ENCODE results near the gene HTR1B.

The HTR1B gene

GRCh38 chr6:77492530-77492929, 29.2 kb upstream of the HTR1B start:
- H4K91ac ChIP-seq (ENCODE audit: low read length) = no peak overlapping the region
- H3K4me3 ChIP-seq (ENCODE audit: insufficient read depth in 1 of 2, low read depth in 1 of 2, low read length in 2 of 2) = no peak overlapping the region
- H3K4me1 ChIP-seq (ENCODE audit: control insufficient read depth, insufficient read depth, low read depth, low read length) = no peaks in the 10 kb centered on the region
- no peak overlapping the region for H3K14ac ChIP-seq (ENCODE audit: low read length in 2 of 2)
- H2BK15ac ChIP-seq (ENCODE audit: low read depth, poor library complexity, severe bottlenecking) = no peak overlapping the region
- H2AFZ ChIP-seq (ENCODE audit: low read depth, low read length) = no peak overlapping the region
- 62% methylated on average over 1 of the region's 2 CpGs for WGBS
- no peak overlapping the region for H2BK5ac ChIP-seq (ENCODE audit: low read depth, low read length, poor library complexity, severe bottlenecking)
- no peak overlapping the region for H3K4ac ChIP-seq (ENCODE audit: low read depth in 1 of 2, low read length in 2 of 2)
- no peak overlapping the region for H2AK5ac ChIP-seq (ENCODE audit: low read length, severe bottlenecking)
- H3K27ac ChIP-seq (ENCODE audit: low read length, poor library complexity, severe bottlenecking) = no peak overlapping the region
- no peak overlapping the region for H2BK120ac ChIP-seq (ENCODE audit: low read depth, low read length)
- no peak overlapping the region for H4K8ac ChIP-seq (ENCODE audit: low read length)
- no peak overlapping the region for H3K23ac ChIP-seq (ENCODE audit: low read length in 2 of 2)
- H3K4me2 ChIP-seq (ENCODE audit: low read length, poor library complexity, severe bottlenecking) = no peak overlapping the region
- H2BK12ac ChIP-seq (ENCODE audit: low read length in 2 of 2) = no peak overlapping the region
- no peaks in the 10 kb centered on the region for H3K27me3 ChIP-seq (ENCODE audit: control insufficient read depth in 1 of 2, insufficient read depth in 1 of 2, low read length in 2 of 2)
- no peak overlapping the region for H3K9ac ChIP-seq (ENCODE audit: low read length)
- H3K36me3 ChIP-seq (ENCODE audit: control insufficient read depth in 1 of 2, insufficient read depth in 2 of 2, low read depth in 1 of 2, low read length in 2 of 2) = no peaks in the 10 kb centered on the region
- H3K79me1 ChIP-seq (replicated peaks; ENCODE audit: low read length, poor library complexity, severe bottlenecking) = no peaks in the 10 kb centered on the region
- no peak for DNase-seq
- no peak overlapping the region for H3K18ac ChIP-seq (ENCODE audit: low read depth in 1 of 2, low read length in 2 of 2)
- no peaks in the 10 kb centered on the region for H3K9me3 ChIP-seq (ENCODE audit: control insufficient read depth, low read length)

DNA sequence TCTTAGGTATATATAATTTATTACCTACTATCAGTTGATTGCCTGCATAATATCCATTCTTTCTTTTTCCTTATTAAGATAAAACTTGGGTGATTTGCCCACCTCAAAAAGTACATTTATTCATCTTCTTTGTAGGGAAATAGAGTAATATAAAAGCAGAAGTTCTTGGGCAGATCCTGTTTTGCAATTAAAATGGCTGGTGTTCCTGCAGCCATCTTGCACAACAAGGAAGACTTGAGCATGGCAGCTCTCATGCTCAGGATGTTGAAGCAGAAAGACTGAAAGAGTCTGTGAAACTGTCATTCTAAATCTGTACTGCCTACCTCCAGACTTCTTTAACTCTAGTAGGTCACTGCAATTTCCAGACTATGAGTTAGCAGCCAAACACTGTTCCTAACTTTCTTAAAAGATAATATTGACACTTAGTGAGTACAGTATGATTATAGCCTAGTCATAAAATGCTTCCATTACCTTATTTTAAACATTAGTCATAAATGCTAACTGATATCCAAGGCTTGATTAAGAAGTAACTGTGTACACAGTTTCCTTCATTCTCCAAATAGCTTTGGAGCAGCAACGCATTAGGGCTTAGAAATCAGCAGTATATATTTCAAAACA, 24.6 kb upstream of the HTR1B start:
- no peak overlapping the region for H3K4me3 ChIP-seq (ENCODE audit: insufficient read depth in 1 of 2, low read depth in 1 of 2, low read length in 2 of 2)
- H4K8ac ChIP-seq (ENCODE audit: low read length) = no peak overlapping the region
- H3K4me2 ChIP-seq (ENCODE audit: low read length, poor library complexity, severe bottlenecking) = no peak overlapping the region
- H3K14ac ChIP-seq (ENCODE audit: low read length in 2 of 2) = no peak overlapping the region
- no peak overlapping the region for H3K9ac ChIP-seq (ENCODE audit: low read length)
- no peak overlapping the region for H2BK5ac ChIP-seq (ENCODE audit: low read depth, low read length, poor library complexity, severe bottlenecking)
- H3K79me1 ChIP-seq (replicated peaks; ENCODE audit: low read length, poor library complexity, severe bottlenecking) = no peaks in the 10 kb centered on the region
- H2BK15ac ChIP-seq (ENCODE audit: low read depth, poor library complexity, severe bottlenecking) = no peak overlapping the region
- no peaks in the 10 kb centered on the region for H3K27me3 ChIP-seq (ENCODE audit: control insufficient read depth in 1 of 2, insufficient read depth in 1 of 2, low read length in 2 of 2)
- H3K18ac ChIP-seq (ENCODE audit: low read depth in 1 of 2, low read length in 2 of 2) = no peak overlapping the region
- no peak overlapping the region for H2AFZ ChIP-seq (ENCODE audit: low read depth, low read length)
- H2BK120ac ChIP-seq (ENCODE audit: low read depth, low read length) = no peak overlapping the region
- H2AK5ac ChIP-seq (ENCODE audit: low read length, severe bottlenecking) = no peak overlapping the region
- no peak for DNase-seq
- no peaks in the 10 kb centered on the region for H3K36me3 ChIP-seq (ENCODE audit: control insufficient read depth in 1 of 2, insufficient read depth in 2 of 2, low read depth in 1 of 2, low read length in 2 of 2)
- H3K4ac ChIP-seq (ENCODE audit: low read depth in 1 of 2, low read length in 2 of 2) = no peak overlapping the region
- 100% methylated on average over 1 of the region's 1 CpG for WGBS
- H3K23ac ChIP-seq (ENCODE audit: low read length in 2 of 2) = no peak overlapping the region
- no peaks in the 10 kb centered on the region for H3K4me1 ChIP-seq (ENCODE audit: control insufficient read depth, insufficient read depth, low read depth, low read length)
- H4K91ac ChIP-seq (ENCODE audit: low read length) = no peak overlapping the region
- no peak overlapping the region for H2BK12ac ChIP-seq (ENCODE audit: low read length in 2 of 2)
- no peaks in the 10 kb centered on the region for H3K9me3 ChIP-seq (ENCODE audit: control insufficient read depth, low read length)
- H3K27ac ChIP-seq (ENCODE audit: low read length, poor library complexity, severe bottlenecking) = no peak overlapping the region

GRCh38 chr6:77482981-77483380, 19.7 kb upstream of the HTR1B start:
- H2BK12ac ChIP-seq (ENCODE audit: low read length in 2 of 2) = no peak overlapping the region
- H3K18ac ChIP-seq (ENCODE audit: low read depth in 1 of 2, low read length in 2 of 2) = no peak overlapping the region
- H3K79me1 ChIP-seq (replicated peaks; ENCODE audit: low read length, poor library complexity, severe bottlenecking) = no peaks in the 10 kb centered on the region
- no peak overlapping the region for H3K23ac ChIP-seq (ENCODE audit: low read length in 2 of 2)
- no peak overlapping the region for H3K4me2 ChIP-seq (ENCODE audit: low read length, poor library complexity, severe bottlenecking)
- no peak overlapping the region for H3K4ac ChIP-seq (ENCODE audit: low read depth in 1 of 2, low read length in 2 of 2)
- H3K14ac ChIP-seq (ENCODE audit: low read length in 2 of 2) = no peak overlapping the region
- H4K8ac ChIP-seq (ENCODE audit: low read length) = no peak overlapping the region
- H4K91ac ChIP-seq (ENCODE audit: low read length) = no peak overlapping the region
- no peak overlapping the region for H3K4me3 ChIP-seq (ENCODE audit: insufficient read depth in 1 of 2, low read depth in 1 of 2, low read length in 2 of 2)
- no peak overlapping the region for H2AK5ac ChIP-seq (ENCODE audit: low read length, severe bottlenecking)
- DNase-seq = no peak
- no peaks in the 10 kb centered on the region for H3K27me3 ChIP-seq (ENCODE audit: control insufficient read depth in 1 of 2, insufficient read depth in 1 of 2, low read length in 2 of 2)
- no peak overlapping the region for H2BK120ac ChIP-seq (ENCODE audit: low read depth, low read length)
- H3K4me1 ChIP-seq (ENCODE audit: control insufficient read depth, insufficient read depth, low read depth, low read length) = no peaks in the 10 kb centered on the region
- no peak overlapping the region for H2BK15ac ChIP-seq (ENCODE audit: low read depth, poor library complexity, severe bottlenecking)
- H2AFZ ChIP-seq (ENCODE audit: low read depth, low read length) = no peak overlapping the region
- H3K9me3 ChIP-seq (ENCODE audit: control insufficient read depth, low read length) = no peaks in the 10 kb centered on the region
- H3K27ac ChIP-seq (ENCODE audit: low read length, poor library complexity, severe bottlenecking) = no peak overlapping the region
- WGBS = no CpG with 5 or more reads among the region's 1 CpG
- no peaks in the 10 kb centered on the region for H3K36me3 ChIP-seq (ENCODE audit: control insufficient read depth in 1 of 2, insufficient read depth in 2 of 2, low read depth in 1 of 2, low read length in 2 of 2)
- no peak overlapping the region for H2BK5ac ChIP-seq (ENCODE audit: low read depth, low read length, poor library complexity, severe bottlenecking)
- H3K9ac ChIP-seq (ENCODE audit: low read length) = no peak overlapping the region

GRCh38 chr6:77474973-77475372, 11.7 kb upstream of the HTR1B start:
- no peak overlapping the region for H4K8ac ChIP-seq (ENCODE audit: low read length)
- H3K4ac ChIP-seq (ENCODE audit: low read depth in 1 of 2, low read length in 2 of 2) = no peak overlapping the region
- peak overlapping the region in 1 of 2 experiments; percentile 64 for H3K18ac ChIP-seq (ENCODE audit: low read depth in 1 of 2, low read length in 2 of 2)
- H3K79me1 ChIP-seq (replicated peaks; ENCODE audit: low read length, poor library complexity, severe bottlenecking) = no peaks in the 10 kb centered on the region
- no peak overlapping the region for H3K27ac ChIP-seq (ENCODE audit: low read length, poor library complexity, severe bottlenecking)
- H3K9me3 ChIP-seq (ENCODE audit: control insufficient read depth, low read length) = no peaks in the 10 kb centered on the region
- H2BK15ac ChIP-seq (ENCODE audit: low read depth, poor library complexity, severe bottlenecking) = no peak overlapping the region
- no peak overlapping the region for H3K23ac ChIP-seq (ENCODE audit: low read length in 2 of 2)
- H3K9ac ChIP-seq (ENCODE audit: low read length) = no peak overlapping the region
- H2BK5ac ChIP-seq (ENCODE audit: low read depth, low read length, poor library complexity, severe bottlenecking) = no peak overlapping the region
- DNase-seq = no peak
- H2AFZ ChIP-seq (ENCODE audit: low read depth, low read length) = no peak overlapping the region
- no peaks in the 10 kb centered on the region for H3K4me1 ChIP-seq (ENCODE audit: control insufficient read depth, insufficient read depth, low read depth, low read length)
- no peaks in the 10 kb centered on the region for H3K27me3 ChIP-seq (ENCODE audit: control insufficient read depth in 1 of 2, insufficient read depth in 1 of 2, low read length in 2 of 2)
- H3K4me2 ChIP-seq (ENCODE audit: low read length, poor library complexity, severe bottlenecking) = peak overlapping the region; percentile 6
- H2BK12ac ChIP-seq (ENCODE audit: low read length in 2 of 2) = no peak overlapping the region
- H2AK5ac ChIP-seq (ENCODE audit: low read length, severe bottlenecking) = no peak overlapping the region
- H4K91ac ChIP-seq (ENCODE audit: low read length) = no peak overlapping the region
- H3K14ac ChIP-seq (ENCODE audit: low read length in 2 of 2) = peak overlapping the region in 1 of 2 experiments; percentile 48
- 92% methylated on average over 8 of the region's 10 CpGs for WGBS
- no peak overlapping the region for H3K4me3 ChIP-seq (ENCODE audit: insufficient read depth in 1 of 2, low read depth in 1 of 2, low read length in 2 of 2)
- H3K36me3 ChIP-seq (ENCODE audit: control insufficient read depth in 1 of 2, insufficient read depth in 2 of 2, low read depth in 1 of 2, low read length in 2 of 2) = no peaks in the 10 kb centered on the region
- no peak overlapping the region for H2BK120ac ChIP-seq (ENCODE audit: low read depth, low read length)

Measured in mesenchymal stem cell (in vitro differentiated cells and primary cell).